Colonic mucosa (tissue), 4 donors: ENCODE results near the gene MOB2. TPM values are rescaled to one million over a fixed set of nuclear protein-coding genes. Genes with fewer than 3 reads are reported as not detected.
A peak's percentile ranks its signal among the peaks of the same experiment; 100 is the strongest.

ENCODE experiments used
- DNase-seq: peaks from one replicate; pipeline ENCODE4 v3.0.0-alpha.2; 2020
- H3K27ac ChIP-seq: fragments of 200-600 bp; one replicate; pipeline ENCODE4 v1.8.0; 2021
- H3K27me3 ChIP-seq: fragments of 200-600 bp; one replicate; pipeline ENCODE4 v1.8.0; 2021
- H3K36me3 ChIP-seq: fragments of 200-600 bp; one replicate; pipeline ENCODE4 v1.8.0; 2021
- H3K4me1 ChIP-seq: fragments of 200-600 bp; one replicate; pipeline ENCODE4 v1.8.0; 2021; ENCODE audit warnings: mild to moderate bottlenecking
- H3K4me3 ChIP-seq: fragments of 200-600 bp; one replicate; pipeline ENCODE4 v1.8.0; 2021
- H3K9ac ChIP-seq, 2 donors: one replicate each; pipeline ENCODE4 v1.7.0; 2013; ENCODE audit warnings: control low read depth in 2 of 2, low read depth in 2 of 2, low read length in 2 of 2
- H3K9me3 ChIP-seq: fragments of 200-600 bp; one replicate; pipeline ENCODE4 v1.8.0; 2021
- CTCF ChIP-seq: fragments of 200-600 bp; IDR thresholded peaks from one replicate; pipeline ENCODE4 v1.8.0; 2022; ENCODE audit warnings: antibody characterized with exemption, mild to moderate bottlenecking
- intact Hi-C: fragments of 100-400 bp; cut with DNase I; formaldehyde crosslinking; loops from one replicate; pipeline ENCODE4 v1.14.1; 2022
- total RNA-seq, 2 donors: library from RNA; stranded (reverse); fragmentation: NEBNext Ultra II Directional in 1 of 2; extraction: Animal tissue kit (Norgen Biotek cat#: 25700) in 1 of 2; gene quantifications; one replicate each; pipeline ENCODE4 v1.2.1, GENCODE V29; 2021
- donor health status: healthy.
- donor health status: DM: no; HTN: no; CAD: no.
- donor health status: DM: no; HTN: no; CAD: no.

The MOB2 gene
- total RNA-seq, 2 donors from 2014 or later: 41.6 to 49.2 TPM

- Histone ChIP-seq H3K27me3 (no peaks in the 10 kb centered on the region), H3K27ac (no peak overlapping the region), H3K4me1 (no peaks in the 10 kb centered on the region), H3K36me3 (peaks cover 9% of the 10 kb centered on the region), H3K4me3 (no peak overlapping the region), H3K9me3 (no peaks in the 10 kb centered on the region), H3K9ac (no peak overlapping the region)
- intact Hi-C loops: no loop called here
- no peak for DNase-seq
- no peak for TF ChIP-seq CTCF
Measured at GRCh38 chr11:1466784-1467183, 19.8 kb downstream of the MOB2 start.

GRCh38 chr11:1463056-1463455 lies 23.5 kb downstream of the MOB2 start:
- peaks cover 10% of the 10 kb centered on the region for H3K27me3 ChIP-seq
- no peak for TF ChIP-seq CTCF
- no peak overlapping the region for H3K4me3 ChIP-seq
- intact Hi-C loops: no loop called here
- no peak overlapping the region for H3K9ac ChIP-seq
- no peak for DNase-seq
- no peak overlapping the region for H3K27ac ChIP-seq
- no peaks in the 10 kb centered on the region for H3K36me3 ChIP-seq
- no peaks in the 10 kb centered on the region for H3K9me3 ChIP-seq
- H3K4me1 ChIP-seq: no peaks in the 10 kb centered on the region

- no peak for DNase-seq
- Histone ChIP-seq H3K36me3 (no peaks in the 10 kb centered on the region), H3K9me3 (no peaks in the 10 kb centered on the region), H3K27me3 (peaks cover 10% of the 10 kb centered on the region), H3K9ac (no peak overlapping the region), H3K4me3 (no peak overlapping the region), H3K4me1 (no peaks in the 10 kb centered on the region), H3K27ac (no peak overlapping the region)
- intact Hi-C loops: no loop called here
- no peak for TF ChIP-seq CTCF
Measured at GRCh38 chr11:1462698-1462975, 23.9 kb downstream of the MOB2 start.

GRCh38 chr11:1461826-1462697 lies 24.5 kb downstream of the MOB2 start:
- H3K27ac ChIP-seq: no peak overlapping the region
- no peak for DNase-seq
- no peak overlapping the region for H3K4me3 ChIP-seq
- no peaks in the 10 kb centered on the region for H3K4me1 ChIP-seq
- no peaks in the 10 kb centered on the region for H3K36me3 ChIP-seq
- peaks cover 10% of the 10 kb centered on the region for H3K27me3 ChIP-seq
- no peak overlapping the region for H3K9ac ChIP-seq
- no peaks in the 10 kb centered on the region for H3K9me3 ChIP-seq
- TF ChIP-seq CTCF: no peak
- intact Hi-C loops: no loop called here

GRCh38 chr11:1460986-1461825 lies 25.4 kb downstream of the MOB2 start:
- Histone ChIP-seq H3K9me3 (no peaks in the 10 kb centered on the region), H3K4me1 (no peaks in the 10 kb centered on the region), H3K27me3 (peaks cover 10% of the 10 kb centered on the region), H3K36me3 (no peaks in the 10 kb centered on the region), H3K27ac (peak overlapping the region; percentile 50), H3K9ac (peak overlapping the region; percentile 12 to 69), H3K4me3 (peak overlapping the region; percentile 15)
- intact Hi-C loops: no loop called here
- no peak for TF ChIP-seq CTCF
- peak; percentile 30 for DNase-seq
